ENCODE results near the gene DECR2.

DNA sequence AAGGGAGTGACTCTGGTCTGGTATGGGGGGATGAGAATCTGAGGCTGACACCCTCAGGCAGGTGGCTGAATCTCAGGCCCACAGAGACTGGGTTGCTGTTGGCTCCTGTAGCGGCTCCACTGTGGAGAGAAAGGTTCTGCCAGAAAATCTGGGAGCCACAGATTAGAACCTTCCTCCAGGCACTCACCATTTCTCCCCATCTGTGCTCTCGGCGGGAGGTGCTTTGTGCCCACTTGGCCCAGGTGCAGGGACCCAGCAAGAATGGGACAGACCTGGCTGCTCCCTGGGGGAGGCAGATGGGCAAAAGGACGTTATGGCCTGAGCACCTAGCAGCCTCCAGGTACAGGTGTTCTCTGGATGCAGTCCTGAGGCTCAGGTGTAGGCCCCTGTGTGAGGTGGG is 43.9 kb downstream of the DECR2 start:
- no peak for TF ChIP-seq POLR2A (IDR thresholded peaks at IDR 0.05)
- TF ChIP-seq, protein P1, sequence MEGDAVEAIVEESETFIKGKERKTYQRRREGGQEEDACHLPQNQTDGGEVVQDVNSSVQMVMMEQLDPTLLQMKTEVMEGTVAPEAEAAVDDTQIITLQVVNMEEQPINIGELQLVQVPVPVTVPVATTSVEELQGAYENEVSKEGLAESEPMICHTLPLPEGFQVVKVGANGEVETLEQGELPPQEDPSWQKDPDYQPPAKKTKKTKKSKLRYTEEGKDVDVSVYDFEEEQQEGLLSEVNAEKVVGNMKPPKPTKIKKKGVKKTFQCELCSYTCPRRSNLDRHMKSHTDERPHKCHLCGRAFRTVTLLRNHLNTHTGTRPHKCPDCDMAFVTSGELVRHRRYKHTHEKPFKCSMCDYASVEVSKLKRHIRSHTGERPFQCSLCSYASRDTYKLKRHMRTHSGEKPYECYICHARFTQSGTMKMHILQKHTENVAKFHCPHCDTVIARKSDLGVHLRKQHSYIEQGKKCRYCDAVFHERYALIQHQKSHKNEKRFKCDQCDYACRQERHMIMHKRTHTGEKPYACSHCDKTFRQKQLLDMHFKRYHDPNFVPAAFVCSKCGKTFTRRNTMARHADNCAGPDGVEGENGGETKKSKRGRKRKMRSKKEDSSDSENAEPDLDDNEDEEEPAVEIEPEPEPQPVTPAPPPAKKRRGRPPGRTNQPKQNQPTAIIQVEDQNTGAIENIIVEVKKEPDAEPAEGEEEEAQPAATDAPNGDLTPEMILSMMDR (IDR thresholded peaks at IDR 0.05 in 4 of 5, conservative IDR thresholded peaks at IDR 0.05 in 1 of 5), result no peak

Measured in gastrocnemius medialis (tissue), 4 donors.